HEK293 (cell line): ENCODE data around the gene RBM19.

Source experiments
- CTCF ChIA-PET: fragments of 350-600 bp; formaldehyde crosslinking; extraction: SDS; loops from one replicate; lab custom pipeline; 2021; ENCODE audit warnings: antibody characterized with exemption; lab: Yijun Ruan, JAX
- POLR2A ChIA-PET: fragments of 300-600 bp; formaldehyde crosslinking; extraction: SDS; loops from one replicate; lab custom pipeline; 2020; ENCODE audit warnings: antibody characterized with exemption, inconsistent platforms; lab: Yijun Ruan, JAX
- H3K27ac ChIP-seq: fragments of 200-500 bp; sonication (Bioruptor generic); 2 replicates; pipeline ENCODE4 v1.5.1; 2014; ENCODE audit warnings: low read depth, low read length, control low read depth, inconsistent platforms; ENCODE audit errors: extremely low read depth
- H3K36me3 ChIP-seq, 2 experiments: fragments of 200-500 bp in 1 of 2; sonication (Bioruptor generic) in 1 of 2; 1 replicate in 1 of 2; 2 replicates in 1 of 2; pipeline ENCODE4 v1.5.1; 2014 to 2017; ENCODE audit warnings: inconsistent platforms in 2 of 2, low read length in 2 of 2; ENCODE audit not compliant: control insufficient read depth in 2 of 2, insufficient read depth in 1 of 2
- H3K4me1 ChIP-seq: fragments of 200-500 bp; sonication (Bioruptor generic); 2 replicates; pipeline ENCODE4 v1.5.1; 2014; ENCODE audit warnings: mild to moderate bottlenecking, low read length, inconsistent platforms; ENCODE audit not compliant: control insufficient read depth, insufficient read depth
- H3K4me3 ChIP-seq: 2 replicates; pipeline ENCODE4 v1.5.1; 2011; ENCODE audit warnings: low read depth, mild to moderate bottlenecking, control low read depth, low read length, moderate library complexity
- H3K9me3 ChIP-seq: fragments of 200-500 bp; sonication (Bioruptor generic); 2 replicates; pipeline ENCODE4 v1.5.1; 2014; ENCODE audit warnings: low read depth, low read length, inconsistent platforms; ENCODE audit not compliant: control insufficient read depth, insufficient read depth
- FEZF1 ChIP-seq: fragments of 450-650 bp; formaldehyde crosslinking; IDR thresholded peaks from 2 replicates; pipeline ENCODE4 v1.5.1; 2016; ENCODE audit warnings: missing biosample characterization, missing genetic modification characterization
- GLI4 ChIP-seq: fragments of 450-650 bp; formaldehyde crosslinking; IDR thresholded peaks from 2 replicates; pipeline ENCODE4 v1.5.1; 2016; ENCODE audit warnings: missing biosample characterization, missing genetic modification characterization
- MYNN ChIP-seq: fragments of 450-650 bp; formaldehyde crosslinking; IDR thresholded peaks from 2 replicates; pipeline ENCODE4 v1.5.1; 2016; ENCODE audit warnings: missing biosample characterization, missing genetic modification characterization, borderline replicate concordance
- REPIN1 ChIP-seq: fragments of 450-650 bp; formaldehyde crosslinking; IDR thresholded peaks from 2 replicates; pipeline ENCODE4 v1.5.1; 2017; ENCODE audit warnings: missing biosample characterization, missing genetic modification characterization, low read depth
- SP3 ChIP-seq: fragments of 450-650 bp; formaldehyde crosslinking; IDR thresholded peaks from 2 replicates; pipeline ENCODE4 v1.5.1; 2016; ENCODE audit warnings: missing biosample characterization, missing genetic modification characterization
- ZBTB48 ChIP-seq: fragments of 450-650 bp; formaldehyde crosslinking; IDR thresholded peaks from 2 replicates; pipeline ENCODE4 v1.5.1; 2016; ENCODE audit warnings: missing biosample characterization, missing genetic modification characterization
- ZNF391 ChIP-seq: fragments of 450-650 bp; formaldehyde crosslinking; IDR thresholded peaks from 2 replicates; pipeline ENCODE4 v1.5.1; 2016; ENCODE audit warnings: low read depth, missing biosample characterization, missing genetic modification characterization, borderline replicate concordance
- ZNF394 ChIP-seq: fragments of 450-650 bp; formaldehyde crosslinking; IDR thresholded peaks from 2 replicates; pipeline ENCODE4 v1.5.1; 2016; ENCODE audit warnings: missing biosample characterization, missing genetic modification characterization, mild to moderate bottlenecking, moderate library complexity, borderline replicate concordance
- ZNF426 ChIP-seq: fragments of 450-650 bp; formaldehyde crosslinking; IDR thresholded peaks from 2 replicates; pipeline ENCODE4 v1.5.1; 2017; ENCODE audit warnings: missing biosample characterization, missing genetic modification characterization, mild to moderate bottlenecking, inconsistent platforms, moderate library complexity
- ZNF629 ChIP-seq: fragments of 450-650 bp; formaldehyde crosslinking; IDR thresholded peaks from 2 replicates; pipeline ENCODE4 v1.5.1; 2017; ENCODE audit warnings: missing biosample characterization, missing genetic modification characterization
- ZNF701 ChIP-seq: fragments of 450-650 bp; formaldehyde crosslinking; IDR thresholded peaks from 2 replicates; pipeline ENCODE4 v1.5.1; 2016; ENCODE audit warnings: missing biosample characterization, missing genetic modification characterization
- ZNF707 ChIP-seq: fragments of 450-650 bp; formaldehyde crosslinking; IDR thresholded peaks from 2 replicates; pipeline ENCODE4 v1.5.1; 2016; ENCODE audit warnings: missing biosample characterization, missing genetic modification characterization
- ZSCAN16 ChIP-seq: fragments of 450-650 bp; formaldehyde crosslinking; IDR thresholded peaks from 2 replicates; pipeline ENCODE4 v1.5.1; 2016; ENCODE audit warnings: missing biosample characterization, missing genetic modification characterization
- ZSCAN23 ChIP-seq: fragments of 450-650 bp; formaldehyde crosslinking; IDR thresholded peaks from 2 replicates; pipeline ENCODE4 v1.5.1; 2016; ENCODE audit warnings: missing biosample characterization, missing genetic modification characterization
- TF ChIP-seq, protein P1 (sequence below): fragments of 450-650 bp; formaldehyde crosslinking; IDR thresholded peaks from 2 replicates; pipeline ENCODE4 v1.5.1; 2017; ENCODE audit warnings: missing biosample characterization, missing genetic modification characterization
- TF ChIP-seq, protein P2 (sequence below): fragments of 450-650 bp; formaldehyde crosslinking; IDR thresholded peaks from 2 replicates; pipeline ENCODE4 v1.5.1; 2016; ENCODE audit warnings: missing biosample characterization, missing genetic modification characterization, low read depth
- TF ChIP-seq, protein P3 (sequence below): fragments of 450-650 bp; formaldehyde crosslinking; IDR thresholded peaks from 2 replicates; pipeline ENCODE4 v1.5.1; 2017; ENCODE audit warnings: missing biosample characterization, missing genetic modification characterization
- TF ChIP-seq, protein P4 (sequence below): fragments of 450-650 bp; formaldehyde crosslinking; IDR thresholded peaks from 2 replicates; pipeline ENCODE4 v1.5.1; 2016; ENCODE audit warnings: missing biosample characterization, missing genetic modification characterization
- TF ChIP-seq, protein P5 (sequence below): fragments of 450-650 bp; formaldehyde crosslinking; IDR thresholded peaks from 2 replicates; pipeline ENCODE4 v1.5.1; 2016; ENCODE audit warnings: missing biosample characterization, missing genetic modification characterization
- TF ChIP-seq, protein P6 (sequence below): fragments of 450-650 bp; formaldehyde crosslinking; IDR thresholded peaks from 2 replicates; pipeline ENCODE4 v1.5.1; 2016; ENCODE audit warnings: missing biosample characterization, missing genetic modification characterization, borderline replicate concordance

RBM19 gene

DNA sequence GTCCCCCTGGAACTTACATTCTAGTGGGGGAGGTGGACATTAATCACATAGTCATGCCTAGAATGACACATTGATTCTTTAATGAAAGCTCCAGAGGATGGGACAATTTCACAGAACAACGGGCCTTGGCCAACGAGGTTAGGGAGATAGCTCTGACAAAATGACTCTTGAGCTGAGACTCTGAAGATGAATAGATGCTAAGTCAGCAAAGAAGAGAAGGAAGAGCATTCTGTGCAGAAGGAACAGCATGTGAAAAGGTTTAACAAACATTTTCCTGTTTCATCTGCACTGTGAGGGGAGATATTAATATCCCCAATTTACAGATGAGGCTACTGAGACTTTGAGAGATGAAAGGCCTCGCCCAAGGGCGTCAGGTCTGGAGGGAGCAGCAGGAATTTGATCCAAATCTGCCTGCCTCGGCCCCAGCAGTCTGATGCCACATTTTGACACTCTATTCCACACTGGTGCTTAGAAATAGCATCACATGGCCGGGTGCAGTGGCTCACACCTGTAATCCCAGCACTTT is 193.6 kb downstream of the RBM19 start (continued):
- TF ChIP-seq, protein P1, sequence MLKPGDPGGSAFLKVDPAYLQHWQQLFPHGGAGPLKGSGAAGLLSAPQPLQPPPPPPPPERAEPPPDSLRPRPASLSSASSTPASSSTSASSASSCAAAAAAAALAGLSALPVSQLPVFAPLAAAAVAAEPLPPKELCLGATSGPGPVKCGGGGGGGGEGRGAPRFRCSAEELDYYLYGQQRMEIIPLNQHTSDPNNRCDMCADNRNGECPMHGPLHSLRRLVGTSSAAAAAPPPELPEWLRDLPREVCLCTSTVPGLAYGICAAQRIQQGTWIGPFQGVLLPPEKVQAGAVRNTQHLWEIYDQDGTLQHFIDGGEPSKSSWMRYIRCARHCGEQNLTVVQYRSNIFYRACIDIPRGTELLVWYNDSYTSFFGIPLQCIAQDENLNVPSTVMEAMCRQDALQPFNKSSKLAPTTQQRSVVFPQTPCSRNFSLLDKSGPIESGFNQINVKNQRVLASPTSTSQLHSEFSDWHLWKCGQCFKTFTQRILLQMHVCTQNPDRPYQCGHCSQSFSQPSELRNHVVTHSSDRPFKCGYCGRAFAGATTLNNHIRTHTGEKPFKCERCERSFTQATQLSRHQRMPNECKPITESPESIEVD (tag by site-specific recombination), result no peak
- TF ChIP-seq REPIN1 (tag by site-specific recombination) (no peak), ZNF426 (tag by site-specific recombination) (no peak)
- TF ChIP-seq, protein P2, sequence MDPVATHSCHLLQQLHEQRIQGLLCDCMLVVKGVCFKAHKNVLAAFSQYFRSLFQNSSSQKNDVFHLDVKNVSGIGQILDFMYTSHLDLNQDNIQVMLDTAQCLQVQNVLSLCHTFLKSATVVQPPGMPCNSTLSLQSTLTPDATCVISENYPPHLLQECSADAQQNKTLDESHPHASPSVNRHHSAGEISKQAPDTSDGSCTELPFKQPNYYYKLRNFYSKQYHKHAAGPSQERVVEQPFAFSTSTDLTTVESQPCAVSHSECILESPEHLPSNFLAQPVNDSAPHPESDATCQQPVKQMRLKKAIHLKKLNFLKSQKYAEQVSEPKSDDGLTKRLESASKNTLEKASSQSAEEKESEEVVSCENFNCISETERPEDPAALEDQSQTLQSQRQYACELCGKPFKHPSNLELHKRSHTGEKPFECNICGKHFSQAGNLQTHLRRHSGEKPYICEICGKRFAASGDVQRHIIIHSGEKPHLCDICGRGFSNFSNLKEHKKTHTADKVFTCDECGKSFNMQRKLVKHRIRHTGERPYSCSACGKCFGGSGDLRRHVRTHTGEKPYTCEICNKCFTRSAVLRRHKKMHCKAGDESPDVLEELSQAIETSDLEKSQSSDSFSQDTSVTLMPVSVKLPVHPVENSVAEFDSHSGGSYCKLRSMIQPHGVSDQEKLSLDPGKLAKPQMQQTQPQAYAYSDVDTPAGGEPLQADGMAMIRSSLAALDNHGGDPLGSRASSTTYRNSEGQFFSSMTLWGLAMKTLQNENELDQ, result no peak

DNA sequence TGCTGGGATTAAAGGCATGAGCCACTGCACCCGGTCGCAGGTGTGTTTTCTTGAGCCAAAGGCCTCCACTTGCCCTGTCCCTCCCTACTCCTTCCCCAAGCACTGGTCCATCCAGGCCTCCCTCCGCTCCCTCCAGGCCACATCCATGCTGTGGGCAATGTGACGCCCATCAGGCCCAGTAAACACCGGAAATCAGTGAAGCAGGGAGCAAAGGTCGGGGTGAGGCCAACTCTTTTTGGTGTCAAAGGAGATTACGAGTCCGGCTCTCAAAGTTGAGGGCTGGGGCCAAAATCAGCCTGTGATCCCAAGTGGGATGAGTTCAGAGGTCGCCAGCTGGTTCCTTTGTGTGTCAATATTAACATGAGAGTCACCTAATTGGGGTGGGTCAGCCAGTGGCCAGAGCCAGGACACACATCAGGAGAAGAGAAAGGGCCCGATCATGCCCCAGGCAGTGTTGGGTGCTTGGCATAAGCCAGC is 195.7 kb downstream of the RBM19 start:
- ChIA-PET POLR2A (no interaction called here), CTCF (interaction anchor here (0.7 kb wide), 1 partner anchor 110 kb away, joined by 3 read pairs; no protein-coding TSS in a partner anchor)
- H3K36me3 ChIP-seq, result no peaks in the 10 kb centered on the region
- H3K27ac ChIP-seq, result no peak overlapping the region
- no peaks in the 10 kb centered on the region for H3K9me3 ChIP-seq
- no peaks in the 10 kb centered on the region for H3K4me1 ChIP-seq
- TF ChIP-seq MYNN (no peak), FEZF1 (tag by site-specific recombination) (no peak), ZNF701 (tag by site-specific recombination) (no peak), ZSCAN16 (tag by site-specific recombination) (no peak), ZSCAN23 (tag by site-specific recombination) (no peak), SP3 (tag by site-specific recombination) (no peak)
- TF ChIP-seq, protein P3, sequence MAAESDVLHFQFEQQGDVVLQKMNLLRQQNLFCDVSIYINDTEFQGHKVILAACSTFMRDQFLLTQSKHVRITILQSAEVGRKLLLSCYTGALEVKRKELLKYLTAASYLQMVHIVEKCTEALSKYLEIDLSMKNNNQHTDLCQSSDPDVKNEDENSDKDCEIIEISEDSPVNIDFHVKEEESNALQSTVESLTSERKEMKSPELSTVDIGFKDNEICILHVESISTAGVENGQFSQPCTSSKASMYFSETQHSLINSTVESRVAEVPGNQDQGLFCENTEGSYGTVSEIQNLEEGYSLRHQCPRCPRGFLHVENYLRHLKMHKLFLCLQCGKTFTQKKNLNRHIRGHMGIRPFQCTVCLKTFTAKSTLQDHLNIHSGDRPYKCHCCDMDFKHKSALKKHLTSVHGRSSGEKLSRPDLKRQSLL (tag by site-specific recombination), result no peak
- TF ChIP-seq, protein P4, sequence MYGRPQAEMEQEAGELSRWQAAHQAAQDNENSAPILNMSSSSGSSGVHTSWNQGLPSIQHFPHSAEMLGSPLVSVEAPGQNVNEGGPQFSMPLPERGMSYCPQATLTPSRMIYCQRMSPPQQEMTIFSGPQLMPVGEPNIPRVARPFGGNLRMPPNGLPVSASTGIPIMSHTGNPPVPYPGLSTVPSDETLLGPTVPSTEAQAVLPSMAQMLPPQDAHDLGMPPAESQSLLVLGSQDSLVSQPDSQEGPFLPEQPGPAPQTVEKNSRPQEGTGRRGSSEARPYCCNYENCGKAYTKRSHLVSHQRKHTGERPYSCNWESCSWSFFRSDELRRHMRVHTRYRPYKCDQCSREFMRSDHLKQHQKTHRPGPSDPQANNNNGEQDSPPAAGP (tag by site-specific recombination), result no peak
- no peak overlapping the region for H3K4me3 ChIP-seq

DNA sequence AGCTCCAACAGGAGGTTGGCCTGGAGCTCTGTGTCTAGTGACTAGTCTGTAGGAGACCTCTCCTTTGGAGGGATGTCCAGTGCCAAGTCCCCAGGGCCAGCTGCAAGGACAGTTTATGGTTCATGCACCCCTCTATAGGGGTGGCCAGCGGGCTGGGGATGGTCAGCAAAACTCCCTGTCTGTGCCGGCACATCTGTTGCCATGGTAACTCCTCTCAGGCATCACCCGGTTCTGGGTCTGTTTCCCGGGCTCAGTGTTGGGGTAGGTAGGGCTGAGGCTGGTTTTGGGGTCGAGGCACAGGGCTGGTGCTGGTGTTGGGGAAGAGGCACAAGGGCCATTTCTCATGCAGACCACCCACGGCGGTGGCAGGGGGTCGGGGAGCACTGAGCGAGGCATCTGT is 196.8 kb downstream of the RBM19 start:
- H3K4me3 ChIP-seq, result no peak overlapping the region
- no peak overlapping the region for H3K27ac ChIP-seq
- ChIA-PET POLR2A (no interaction called here), CTCF (no interaction called here)
- no peaks in the 10 kb centered on the region for H3K36me3 ChIP-seq
- H3K9me3 ChIP-seq, result no peaks in the 10 kb centered on the region
- no peaks in the 10 kb centered on the region for H3K4me1 ChIP-seq
- TF ChIP-seq ZNF394 (tag by site-specific recombination), result no peak
- TF ChIP-seq ZBTB48, result no peak
- TF ChIP-seq, protein P5, sequence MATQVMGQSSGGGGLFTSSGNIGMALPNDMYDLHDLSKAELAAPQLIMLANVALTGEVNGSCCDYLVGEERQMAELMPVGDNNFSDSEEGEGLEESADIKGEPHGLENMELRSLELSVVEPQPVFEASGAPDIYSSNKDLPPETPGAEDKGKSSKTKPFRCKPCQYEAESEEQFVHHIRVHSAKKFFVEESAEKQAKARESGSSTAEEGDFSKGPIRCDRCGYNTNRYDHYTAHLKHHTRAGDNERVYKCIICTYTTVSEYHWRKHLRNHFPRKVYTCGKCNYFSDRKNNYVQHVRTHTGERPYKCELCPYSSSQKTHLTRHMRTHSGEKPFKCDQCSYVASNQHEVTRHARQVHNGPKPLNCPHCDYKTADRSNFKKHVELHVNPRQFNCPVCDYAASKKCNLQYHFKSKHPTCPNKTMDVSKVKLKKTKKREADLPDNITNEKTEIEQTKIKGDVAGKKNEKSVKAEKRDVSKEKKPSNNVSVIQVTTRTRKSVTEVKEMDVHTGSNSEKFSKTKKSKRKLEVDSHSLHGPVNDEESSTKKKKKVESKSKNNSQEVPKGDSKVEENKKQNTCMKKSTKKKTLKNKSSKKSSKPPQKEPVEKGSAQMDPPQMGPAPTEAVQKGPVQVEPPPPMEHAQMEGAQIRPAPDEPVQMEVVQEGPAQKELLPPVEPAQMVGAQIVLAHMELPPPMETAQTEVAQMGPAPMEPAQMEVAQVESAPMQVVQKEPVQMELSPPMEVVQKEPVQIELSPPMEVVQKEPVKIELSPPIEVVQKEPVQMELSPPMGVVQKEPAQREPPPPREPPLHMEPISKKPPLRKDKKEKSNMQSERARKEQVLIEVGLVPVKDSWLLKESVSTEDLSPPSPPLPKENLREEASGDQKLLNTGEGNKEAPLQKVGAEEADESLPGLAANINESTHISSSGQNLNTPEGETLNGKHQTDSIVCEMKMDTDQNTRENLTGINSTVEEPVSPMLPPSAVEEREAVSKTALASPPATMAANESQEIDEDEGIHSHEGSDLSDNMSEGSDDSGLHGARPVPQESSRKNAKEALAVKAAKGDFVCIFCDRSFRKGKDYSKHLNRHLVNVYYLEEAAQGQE (tag by site-specific recombination), result no peak
- TF ChIP-seq ZNF707 (tag by site-specific recombination), result no peak
- TF ChIP-seq ZNF391 (tag by site-specific recombination), result no peak
- TF ChIP-seq GLI4 (tag by site-specific recombination), result no peak
- no peak for TF ChIP-seq ZNF629 (tag by site-specific recombination)
- TF ChIP-seq, protein P6, sequence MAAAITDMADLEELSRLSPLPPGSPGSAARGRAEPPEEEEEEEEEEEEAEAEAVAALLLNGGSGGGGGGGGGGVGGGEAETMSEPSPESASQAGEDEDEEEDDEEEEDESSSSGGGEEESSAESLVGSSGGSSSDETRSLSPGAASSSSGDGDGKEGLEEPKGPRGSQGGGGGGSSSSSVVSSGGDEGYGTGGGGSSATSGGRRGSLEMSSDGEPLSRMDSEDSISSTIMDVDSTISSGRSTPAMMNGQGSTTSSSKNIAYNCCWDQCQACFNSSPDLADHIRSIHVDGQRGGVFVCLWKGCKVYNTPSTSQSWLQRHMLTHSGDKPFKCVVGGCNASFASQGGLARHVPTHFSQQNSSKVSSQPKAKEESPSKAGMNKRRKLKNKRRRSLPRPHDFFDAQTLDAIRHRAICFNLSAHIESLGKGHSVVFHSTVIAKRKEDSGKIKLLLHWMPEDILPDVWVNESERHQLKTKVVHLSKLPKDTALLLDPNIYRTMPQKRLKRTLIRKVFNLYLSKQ, result no peak
